RPMI7951 (cell line): ENCODE data around the gene TUSC7. TPM values are rescaled to one million over a fixed set of nuclear protein-coding genes. Genes with fewer than 3 reads are reported as not detected.

Source experiments
- DNase-seq: peaks from one replicate; pipeline ENCODE4 v3.0.0-alpha.2; 2012; ENCODE audit warnings: low read depth
- total RNA-seq: library from RNA; depleted of rRNA; stranded (reverse); fragments of >200 nt; shearing (Covaris generic); gene quantifications from 2 replicates; pipeline ENCODE4 v1.2.3, GENCODE V29; 2014; rRNA removed

Gene TUSC7
- not detected in 2 replicates for total RNA-seq

DNA sequence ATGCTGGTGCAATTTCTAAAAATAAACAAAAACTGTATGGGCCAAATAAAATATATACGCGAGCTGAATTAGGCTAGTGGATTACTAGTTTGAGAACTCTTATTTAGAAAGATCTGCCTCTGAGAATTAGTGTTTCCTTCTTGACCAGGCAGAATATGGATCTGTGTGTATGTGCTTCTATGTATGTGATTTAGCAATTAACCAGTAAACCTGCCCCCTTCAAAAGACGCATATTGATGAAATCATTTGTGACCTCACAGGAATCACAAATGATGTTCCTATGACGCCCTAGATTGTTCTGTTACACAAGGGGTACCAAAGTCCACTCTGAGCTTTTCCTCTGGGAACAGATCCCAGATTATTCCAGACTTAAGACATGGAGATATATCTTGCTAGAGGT lies at the start of gene TUSC7:
TSS of gene TUSC7 (plus strand) at position 301 of the 400 bp plus-strand sequence.
- no peak for DNase-seq

DNA sequence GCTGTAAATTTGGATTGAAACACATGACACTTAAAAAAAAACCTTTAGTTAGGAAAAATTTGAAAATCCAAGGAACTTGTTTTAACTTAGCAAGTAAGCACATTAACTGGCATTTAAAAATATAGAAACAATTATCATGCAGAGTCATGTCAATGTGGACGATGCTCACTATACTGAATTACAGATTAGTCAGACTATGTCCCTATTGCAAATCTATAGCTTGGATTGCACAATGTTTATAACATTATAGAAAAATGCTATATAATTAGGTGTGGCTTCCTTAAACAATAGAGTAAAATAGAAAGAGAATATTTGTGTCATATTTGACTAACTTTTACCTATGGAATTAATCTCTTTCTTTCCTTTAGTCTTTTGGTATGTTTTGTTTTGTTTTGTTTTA lies 48.4 kb upstream of the TUSC7 start:
- DNase-seq = no peak

GRCh38 chr3:116663161-116664110 lies 46.1 kb upstream of the TUSC7 start:
- no peak for DNase-seq

DNA sequence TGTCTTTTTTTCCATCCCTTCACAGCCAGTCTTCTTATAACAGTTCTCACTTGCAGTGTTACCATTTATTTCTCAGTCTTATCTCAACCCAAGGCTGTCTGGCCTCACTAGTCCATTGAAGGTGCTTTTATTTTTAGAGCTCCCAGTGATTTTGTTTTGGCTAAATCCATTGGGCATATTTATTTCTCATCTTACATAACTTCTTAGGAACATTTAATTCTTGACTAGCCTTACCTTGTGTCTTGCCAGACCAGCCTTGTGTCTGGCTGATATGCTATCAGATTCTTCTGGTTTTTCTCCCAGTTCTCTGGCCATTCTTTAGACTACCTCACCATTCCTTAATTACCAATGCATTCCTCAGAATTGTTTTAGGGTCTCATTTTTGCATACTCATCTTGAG lies 42.3 kb upstream of the TUSC7 start:
- no peak for DNase-seq

GRCh38 chr3:116667791-116668190 lies 41.8 kb upstream of the TUSC7 start:
- no peak for DNase-seq

GRCh38 chr3:116669576-116669975 lies 40.0 kb upstream of the TUSC7 start:
- DNase-seq = no peak

- DNase-seq = no peak
Observed at GRCh38 chr3:116671151-116671550, 38.4 kb upstream of the TUSC7 start.

- no peak for DNase-seq
Observed at GRCh38 chr3:116678853-116679252, 30.7 kb upstream of the TUSC7 start.

- no peak for DNase-seq
Observed at GRCh38 chr3:116691041-116691440, 18.5 kb upstream of the TUSC7 start.

GRCh38 chr3:116701070-116701469 lies 8.5 kb upstream of the TUSC7 start:
- no peak for DNase-seq

- DNase-seq = no peak
Observed at GRCh38 chr3:116702334-116702733, 7.2 kb upstream of the TUSC7 start.

- no peak for DNase-seq
Observed at GRCh38 chr3:116707531-116707930, 2.0 kb upstream of the TUSC7 start.

GRCh38 chr3:116716490-116716889 lies 6.9 kb downstream of the TUSC7 start:
- no peak for DNase-seq

DNA sequence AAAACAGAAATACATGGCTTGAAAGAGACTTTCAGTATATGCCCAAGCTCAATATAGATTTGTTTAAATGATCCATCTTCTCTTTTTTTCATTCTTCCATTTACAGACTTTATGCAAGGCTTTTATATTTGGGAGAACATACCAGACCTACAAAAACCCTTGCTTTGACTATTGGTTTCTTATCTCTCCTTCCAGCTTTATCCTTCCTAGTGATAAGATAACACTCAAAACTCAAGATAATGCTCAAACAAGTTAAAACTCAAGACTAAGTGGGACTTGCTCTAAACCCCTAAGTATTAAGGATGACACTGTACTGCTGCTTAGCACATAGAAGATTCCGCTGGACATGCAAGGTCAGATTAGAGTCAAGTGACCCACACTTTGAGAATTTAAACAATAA lies 8.0 kb downstream of the TUSC7 start:
- DNase-seq = no peak

- no peak for DNase-seq
Observed at GRCh38 chr3:116728454-116728853, 18.9 kb downstream of the TUSC7 start.

- no peak for DNase-seq
Observed at GRCh38 chr3:116734243-116734642, 24.7 kb downstream of the TUSC7 start.

DNA sequence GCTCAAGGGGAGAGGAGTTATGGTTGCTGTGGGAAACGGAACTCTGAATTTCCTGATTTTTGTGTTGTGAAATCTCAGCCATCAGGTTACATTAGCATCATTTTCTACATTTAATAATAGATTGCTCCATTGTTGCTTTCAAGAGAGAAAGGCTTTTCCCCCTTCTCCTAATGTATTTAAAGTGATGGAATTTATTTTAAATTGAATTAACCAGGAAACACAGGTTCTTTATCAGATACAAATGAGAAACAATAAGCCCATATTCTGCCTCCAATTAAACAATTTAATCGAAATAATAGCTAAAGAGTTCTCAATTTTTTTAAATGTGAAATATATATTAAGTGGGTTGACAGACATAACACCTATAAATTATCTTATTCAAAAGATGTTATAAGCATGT lies 30.1 kb downstream of the TUSC7 start:
- DNase-seq = no peak

DNA sequence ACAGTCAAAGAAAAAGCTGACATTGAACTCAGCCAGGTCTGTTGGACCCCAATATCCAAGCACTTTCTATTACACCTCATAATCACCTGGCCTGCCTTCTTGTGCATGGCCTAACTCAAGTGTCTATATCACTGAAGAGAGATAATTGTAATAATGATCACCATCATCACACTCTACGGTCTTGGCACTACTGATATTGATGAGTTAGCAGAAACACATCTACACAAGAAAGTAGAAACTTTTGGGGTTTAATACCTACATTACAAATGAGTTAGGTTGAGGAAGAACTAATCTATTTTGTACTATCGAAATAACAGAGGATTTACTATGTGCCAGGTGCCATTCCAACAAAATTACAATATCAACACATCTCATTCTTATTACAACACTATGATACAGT lies 30.7 kb downstream of the TUSC7 start:
- no peak for DNase-seq

DNA sequence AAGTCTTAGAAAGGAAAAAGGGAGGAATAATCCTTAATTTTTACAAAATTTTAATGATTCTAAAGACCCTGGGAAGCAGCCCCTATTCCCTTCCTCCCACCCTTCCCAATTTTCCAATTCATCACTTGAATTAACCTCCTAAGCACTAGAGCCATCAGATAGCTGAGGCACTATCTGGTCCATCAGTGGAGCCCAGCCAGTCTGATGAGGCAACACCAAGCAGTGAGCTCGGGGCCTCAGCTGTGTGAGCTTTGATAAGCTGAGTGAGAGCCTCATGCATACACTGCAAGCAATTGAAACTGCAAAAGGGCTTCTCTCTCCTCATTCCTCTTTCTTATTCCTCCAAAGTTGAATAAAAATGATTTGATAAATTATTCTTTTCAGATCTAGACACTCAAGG lies 31.9 kb downstream of the TUSC7 start:
- DNase-seq = no peak

- no peak for DNase-seq
Observed at GRCh38 chr3:116743062-116743461, 33.5 kb downstream of the TUSC7 start.

- DNase-seq = no peak
Observed at GRCh38 chr3:116749388-116749787, 39.8 kb downstream of the TUSC7 start.

- DNase-seq = no peak
Observed at GRCh38 chr3:116757315-116757714, 47.7 kb downstream of the TUSC7 start.

- DNase-seq = no peak
Observed at GRCh38 chr3:116759316-116759715, 49.7 kb downstream of the TUSC7 start.
